Sigmoid colon (tissue), 4 donors: ENCODE measurements around the gene LPCAT1.

Experiments
- POLR2AphosphoS5 ChIP-seq, 4 donors: sonication (generic); formaldehyde crosslinking; IDR thresholded peaks; one replicate each; pipeline ENCODE4 v1.6.1; 2017; ENCODE audit warnings: antibody characterized with exemption in 4 of 4
- TF ChIP-seq, protein P1 (sequence below), 4 experiments: fragments of 450-650 bp in 3 of 4; fragments of 200-600 bp in 1 of 4; IDR thresholded peaks; one replicate each; pipeline ENCODE4 v1.5.1; 2016 to 2019; ENCODE audit warnings: antibody characterized with exemption in 4 of 4, mild to moderate bottlenecking in 3 of 4, moderate library complexity in 2 of 4

GRCh38 chr5:1432296-1432695 is 91.5 kb downstream of the LPCAT1 start:
- TF ChIP-seq, protein P1, sequence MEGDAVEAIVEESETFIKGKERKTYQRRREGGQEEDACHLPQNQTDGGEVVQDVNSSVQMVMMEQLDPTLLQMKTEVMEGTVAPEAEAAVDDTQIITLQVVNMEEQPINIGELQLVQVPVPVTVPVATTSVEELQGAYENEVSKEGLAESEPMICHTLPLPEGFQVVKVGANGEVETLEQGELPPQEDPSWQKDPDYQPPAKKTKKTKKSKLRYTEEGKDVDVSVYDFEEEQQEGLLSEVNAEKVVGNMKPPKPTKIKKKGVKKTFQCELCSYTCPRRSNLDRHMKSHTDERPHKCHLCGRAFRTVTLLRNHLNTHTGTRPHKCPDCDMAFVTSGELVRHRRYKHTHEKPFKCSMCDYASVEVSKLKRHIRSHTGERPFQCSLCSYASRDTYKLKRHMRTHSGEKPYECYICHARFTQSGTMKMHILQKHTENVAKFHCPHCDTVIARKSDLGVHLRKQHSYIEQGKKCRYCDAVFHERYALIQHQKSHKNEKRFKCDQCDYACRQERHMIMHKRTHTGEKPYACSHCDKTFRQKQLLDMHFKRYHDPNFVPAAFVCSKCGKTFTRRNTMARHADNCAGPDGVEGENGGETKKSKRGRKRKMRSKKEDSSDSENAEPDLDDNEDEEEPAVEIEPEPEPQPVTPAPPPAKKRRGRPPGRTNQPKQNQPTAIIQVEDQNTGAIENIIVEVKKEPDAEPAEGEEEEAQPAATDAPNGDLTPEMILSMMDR (IDR thresholded peaks at IDR 0.05), result no peak
- TF ChIP-seq POLR2AphosphoS5 (IDR thresholded peaks at IDR 0.05), result no peak
